22Rv1 (cell line): ENCODE results near the gene FLOT2.

ENCODE experiments used
- ZFX ChIP-seq: fragments of 450-650 bp; IDR thresholded peaks from 2 replicates; pipeline ENCODE4 v1.6.1; 2017; ENCODE audit warnings: antibody characterized with exemption, borderline replicate concordance
- TF ChIP-seq, protein P1 (sequence below): fragments of 450-650 bp; IDR thresholded peaks from 2 replicates; pipeline ENCODE4 v1.5.1; 2017; ENCODE audit warnings: mild to moderate bottlenecking

DNA sequence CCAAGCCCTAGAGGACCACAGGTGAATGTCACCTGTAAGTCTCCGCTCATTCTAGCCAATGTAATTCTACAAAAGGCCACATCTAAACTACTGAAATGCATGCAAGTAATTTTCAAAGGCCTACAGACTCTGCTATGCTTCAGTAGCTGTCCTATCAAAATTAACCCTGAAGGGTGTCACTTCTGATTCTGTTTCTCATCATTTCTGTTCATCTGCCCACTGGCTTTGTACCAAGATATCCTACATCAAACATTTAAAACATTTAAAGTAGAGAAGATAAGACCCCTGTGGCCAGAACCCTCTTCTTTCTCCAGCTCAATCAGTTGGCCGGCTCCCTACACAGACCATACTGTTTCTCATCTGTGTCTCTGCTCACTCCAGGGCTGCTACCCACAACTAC, 32.3 kb upstream of the FLOT2 start:
- TF ChIP-seq, protein P1, sequence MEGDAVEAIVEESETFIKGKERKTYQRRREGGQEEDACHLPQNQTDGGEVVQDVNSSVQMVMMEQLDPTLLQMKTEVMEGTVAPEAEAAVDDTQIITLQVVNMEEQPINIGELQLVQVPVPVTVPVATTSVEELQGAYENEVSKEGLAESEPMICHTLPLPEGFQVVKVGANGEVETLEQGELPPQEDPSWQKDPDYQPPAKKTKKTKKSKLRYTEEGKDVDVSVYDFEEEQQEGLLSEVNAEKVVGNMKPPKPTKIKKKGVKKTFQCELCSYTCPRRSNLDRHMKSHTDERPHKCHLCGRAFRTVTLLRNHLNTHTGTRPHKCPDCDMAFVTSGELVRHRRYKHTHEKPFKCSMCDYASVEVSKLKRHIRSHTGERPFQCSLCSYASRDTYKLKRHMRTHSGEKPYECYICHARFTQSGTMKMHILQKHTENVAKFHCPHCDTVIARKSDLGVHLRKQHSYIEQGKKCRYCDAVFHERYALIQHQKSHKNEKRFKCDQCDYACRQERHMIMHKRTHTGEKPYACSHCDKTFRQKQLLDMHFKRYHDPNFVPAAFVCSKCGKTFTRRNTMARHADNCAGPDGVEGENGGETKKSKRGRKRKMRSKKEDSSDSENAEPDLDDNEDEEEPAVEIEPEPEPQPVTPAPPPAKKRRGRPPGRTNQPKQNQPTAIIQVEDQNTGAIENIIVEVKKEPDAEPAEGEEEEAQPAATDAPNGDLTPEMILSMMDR, result no peak
- TF ChIP-seq ZFX, result no peak
